NCI-H128 (cell line): Measurements from ENCODE around the gene NAP1L4.

Source experiments
- DNase-seq: peaks from one replicate; lab custom pipeline; 2025; ENCODE audit not compliant: unreplicated experiment; lab: John Stamatoyannopoulos, UW

Gene NAP1L4

GRCh38 chr11:2963761-2964160 lies 28.4 kb downstream of the NAP1L4 start:
- no peak for DNase-seq

DNA sequence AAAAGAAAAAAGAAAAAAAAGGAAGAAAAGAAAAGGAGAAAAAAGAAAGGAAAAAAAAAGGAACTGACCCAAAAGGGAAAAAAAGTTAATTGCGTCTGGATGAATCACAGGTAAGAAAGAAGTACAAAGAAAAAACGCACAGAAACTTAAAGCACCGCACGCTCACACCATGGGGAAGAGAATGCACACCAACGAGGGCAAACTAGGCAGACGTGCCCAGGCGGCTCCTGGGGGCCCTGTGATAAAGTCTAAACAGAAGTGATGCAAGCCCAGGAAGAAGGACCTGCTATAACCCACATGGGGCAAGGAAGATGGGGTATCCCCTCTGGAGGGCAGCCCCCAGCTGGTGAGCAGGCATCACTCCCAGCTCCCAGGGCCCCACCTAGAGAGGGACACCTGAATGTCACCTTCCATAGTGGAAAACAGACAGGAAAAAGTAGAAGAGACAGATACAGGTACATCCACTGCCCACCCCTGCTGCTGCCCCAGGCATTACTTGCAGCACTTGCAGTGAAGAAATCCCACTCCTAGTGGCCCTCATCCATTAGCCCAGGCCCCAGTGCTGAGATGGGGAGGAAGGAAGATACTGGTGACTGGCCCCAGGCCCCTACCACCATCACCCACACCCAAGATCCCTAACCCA lies 28.9 kb downstream of the NAP1L4 start:
- no peak for DNase-seq

DNA sequence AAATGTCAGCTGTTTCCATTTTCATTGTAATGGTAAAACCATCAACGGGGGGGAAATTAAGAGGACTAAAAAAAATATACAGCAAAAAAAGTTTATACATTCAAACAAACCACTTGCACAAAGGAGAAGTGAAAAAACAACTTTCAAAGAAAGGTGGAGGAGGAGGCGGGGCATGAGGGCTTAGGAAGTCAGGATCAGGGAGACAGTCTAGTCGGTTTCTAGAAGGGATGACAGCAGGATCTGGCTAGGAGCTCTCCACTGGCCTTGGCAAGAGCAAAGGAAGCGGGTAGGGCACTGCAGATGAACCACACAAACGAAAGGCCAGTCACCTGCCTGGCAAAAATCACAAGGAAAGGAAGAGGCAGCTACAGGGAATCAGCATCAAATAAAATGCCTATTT lies 31.0 kb downstream of the NAP1L4 start:
- DNase-seq: no peak

GRCh38 chr11:2960139-2960538 lies 32.0 kb downstream of the NAP1L4 start:
- no peak for DNase-seq

- DNase-seq: no peak
These were observed 33.9 kb downstream of the NAP1L4 start for GRCh38 chr11:2958251-2958650.

GRCh38 chr11:2955906-2956476 lies 36.1 kb downstream of the NAP1L4 start:
- DNase-seq: no peak

- no peak for DNase-seq
These were observed 37.9 kb downstream of the NAP1L4 start for GRCh38 chr11:2954263-2954662.

GRCh38 chr11:2952290-2952689 lies 39.8 kb downstream of the NAP1L4 start:
- DNase-seq: no peak

GRCh38 chr11:2951231-2952110 lies 40.7 kb downstream of the NAP1L4 start:
- no peak for DNase-seq

DNA sequence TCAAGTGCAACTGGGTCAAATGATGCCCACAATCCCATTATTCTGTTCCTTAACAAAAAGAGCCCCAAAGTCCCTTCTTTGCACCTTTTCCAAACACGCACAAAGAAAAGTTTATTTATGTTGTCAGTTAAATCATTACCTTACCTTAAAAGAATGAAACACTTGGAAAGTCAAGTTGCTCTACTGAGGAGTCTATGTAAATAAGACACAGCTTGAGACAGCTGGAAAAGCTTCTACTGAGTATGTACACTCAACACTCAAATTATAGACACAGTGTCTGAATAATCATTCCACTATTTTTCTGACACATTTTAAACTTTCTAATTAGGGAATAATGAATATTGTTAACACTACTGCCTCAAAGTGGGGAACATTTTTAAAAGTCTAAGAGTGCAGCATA lies 41.3 kb downstream of the NAP1L4 start:
- no peak for DNase-seq

GRCh38 chr11:2949920-2950319 lies 42.2 kb downstream of the NAP1L4 start:
- DNase-seq: no peak

- DNase-seq: no peak
These were observed 44.4 kb downstream of the NAP1L4 start for GRCh38 chr11:2947744-2948143.

GRCh38 chr11:2945757-2946287 lies 46.3 kb downstream of the NAP1L4 start:
- no peak for DNase-seq

DNA sequence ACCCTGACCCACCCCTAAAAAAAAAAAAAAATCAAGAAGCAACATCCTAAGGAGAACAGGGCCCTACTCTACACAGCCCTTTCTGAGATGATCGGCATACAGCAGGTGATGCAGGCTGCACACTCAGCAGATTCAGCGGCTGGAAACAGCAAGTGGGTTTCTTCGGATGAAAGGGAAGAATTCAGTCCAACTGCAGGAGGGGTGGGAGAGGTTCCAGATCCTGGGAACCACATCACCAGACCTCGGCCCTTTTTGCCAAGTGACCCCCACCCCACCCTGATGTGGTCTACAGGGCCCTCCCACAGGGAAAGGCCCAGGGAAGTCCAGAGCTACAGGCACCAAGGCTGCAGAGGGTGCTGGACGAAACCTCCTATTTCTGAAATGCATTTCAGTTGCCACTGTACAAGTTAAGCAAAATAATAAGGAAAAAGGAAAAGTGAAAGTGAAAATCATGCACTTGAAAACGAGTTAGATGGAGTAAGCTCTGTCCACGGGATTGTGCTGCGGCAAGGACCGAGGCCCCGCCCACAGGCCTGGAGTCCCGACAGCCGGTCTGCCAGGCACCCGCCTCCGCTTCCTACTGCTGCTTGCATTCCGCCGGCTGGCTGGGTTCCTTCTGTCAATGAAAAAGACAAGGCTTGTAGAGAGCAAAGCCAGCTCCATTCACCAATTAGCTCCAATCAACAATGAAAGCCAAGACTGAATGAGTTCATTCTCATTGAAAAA lies 46.9 kb downstream of the NAP1L4 start:
- DNase-seq: no peak

- DNase-seq: no peak
These were observed 47.6 kb downstream of the NAP1L4 start for GRCh38 chr11:2944530-2944929.

DNA sequence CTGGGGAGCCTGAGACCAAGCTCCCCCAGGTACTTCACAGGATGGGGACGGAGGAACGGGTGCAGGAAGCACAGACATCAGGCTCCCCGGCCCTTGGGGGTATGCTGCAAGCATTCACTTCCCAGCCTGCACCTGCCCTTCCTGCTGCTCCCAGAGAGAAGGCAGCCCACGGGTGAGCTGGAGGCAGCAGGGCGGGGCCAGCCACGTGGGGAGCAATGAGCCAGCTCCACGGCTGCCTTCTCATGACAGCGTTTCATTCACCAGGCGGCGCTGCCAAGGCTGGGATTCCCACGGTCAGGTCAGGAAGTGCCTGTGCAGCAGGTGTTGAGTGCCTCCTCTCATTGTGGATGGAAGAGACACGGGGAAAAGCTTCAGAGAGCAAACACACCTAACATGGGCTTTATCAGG lies 48.4 kb downstream of the NAP1L4 start:
- no peak for DNase-seq

DNA sequence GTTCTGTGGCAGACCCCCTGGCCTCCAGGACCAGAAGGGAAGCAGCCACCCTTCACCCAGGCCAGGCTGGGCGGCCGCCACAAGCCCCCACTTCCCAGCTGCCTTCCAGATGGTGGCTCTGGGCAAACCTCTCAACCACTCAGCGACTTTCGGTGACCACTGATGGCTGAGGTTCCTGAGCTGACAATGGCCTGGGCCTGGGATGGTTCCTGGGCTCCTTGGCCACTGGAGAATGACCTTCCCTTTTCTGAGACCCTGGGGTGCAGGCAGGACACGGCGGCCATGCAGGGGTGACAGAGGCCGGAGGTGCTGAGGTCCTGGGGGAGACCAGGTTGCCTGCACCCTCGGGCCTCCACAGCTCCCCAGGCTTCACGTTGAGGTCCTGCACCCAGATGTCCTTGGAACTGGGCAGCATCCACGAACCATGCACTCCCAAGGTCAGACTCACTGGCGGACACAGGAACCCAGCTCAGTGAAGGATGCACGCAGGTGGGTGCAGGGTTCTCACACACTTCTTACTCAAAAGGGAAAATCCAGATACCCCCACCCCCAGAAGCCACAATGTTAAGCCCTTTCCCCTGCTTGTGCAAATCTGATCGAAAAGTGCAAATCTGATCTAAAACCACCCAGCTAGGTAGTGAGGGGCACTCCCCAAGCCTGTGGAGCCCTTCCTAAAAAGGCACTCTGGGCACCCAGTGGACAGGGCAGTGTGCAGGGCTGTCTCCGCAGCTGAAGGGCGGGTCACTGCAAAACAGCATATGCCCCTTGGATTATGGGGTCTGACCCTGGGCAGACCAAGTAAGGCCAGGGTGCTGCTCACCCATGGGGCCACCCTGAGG lies 49.0 kb downstream of the NAP1L4 start:
- no peak for DNase-seq

GRCh38 chr11:2942447-2942846 lies 49.7 kb downstream of the NAP1L4 start:
- no peak for DNase-seq

DNA sequence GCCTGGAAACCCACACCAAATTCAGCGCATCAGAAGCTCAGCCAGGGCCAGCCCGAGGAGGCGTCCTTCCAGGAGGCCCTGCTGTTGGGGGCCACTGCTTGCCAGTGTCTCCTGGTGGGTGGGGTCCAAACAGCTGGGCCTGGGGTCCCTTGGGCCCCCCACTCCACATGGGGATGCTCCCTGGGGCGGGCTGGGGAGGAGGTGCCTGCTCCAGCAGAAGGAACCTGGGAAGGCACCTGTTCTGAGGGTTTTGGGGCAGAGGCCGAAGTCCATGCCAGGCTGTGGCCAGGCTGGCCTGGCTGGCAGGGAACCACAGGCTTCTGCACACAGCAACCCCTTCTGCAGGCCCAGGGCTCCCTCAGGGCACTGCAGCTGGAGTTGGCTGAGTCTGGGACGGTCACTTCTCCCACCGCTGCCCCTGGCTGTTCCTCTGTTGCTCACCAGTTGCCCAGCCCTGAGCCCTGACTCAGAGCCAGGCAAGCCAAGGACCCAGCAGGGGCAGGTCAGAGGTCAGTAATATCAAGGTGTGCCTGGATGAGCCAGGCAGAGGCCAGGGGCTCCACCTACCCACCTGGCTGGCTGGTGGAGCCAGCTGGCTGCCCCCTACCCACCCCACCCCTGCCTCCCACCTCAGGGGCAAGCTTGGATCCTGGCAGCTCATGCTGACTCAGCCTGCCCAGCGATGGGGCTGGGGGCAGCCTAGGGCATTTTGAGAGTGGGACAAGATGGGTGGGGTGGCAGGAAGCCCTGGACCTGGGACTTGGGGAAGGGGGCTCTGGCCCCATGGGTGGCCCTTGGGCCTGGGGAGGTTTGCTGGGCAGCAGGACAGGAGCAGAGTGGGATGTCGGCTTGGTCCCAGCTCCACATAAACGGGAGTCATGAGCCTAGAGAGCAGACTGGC lies 51.0 kb downstream of the NAP1L4 start:
- DNase-seq: no peak
